ENCODE measurements around the gene CCN6.
"Not testable (repeated sequence)": the region's sequence is repeated elsewhere in the genome, so short reads cannot be mapped to it uniquely, and the experiment has no call there.

Gene CCN6

GRCh38 chr6:112054555-112055190 is 769 bp downstream of the CCN6 start:
- DNase-seq: no peak

GRCh38 chr6:112058243-112059032 is 4.5 kb downstream of the CCN6 start:
- no peak for DNase-seq

DNA sequence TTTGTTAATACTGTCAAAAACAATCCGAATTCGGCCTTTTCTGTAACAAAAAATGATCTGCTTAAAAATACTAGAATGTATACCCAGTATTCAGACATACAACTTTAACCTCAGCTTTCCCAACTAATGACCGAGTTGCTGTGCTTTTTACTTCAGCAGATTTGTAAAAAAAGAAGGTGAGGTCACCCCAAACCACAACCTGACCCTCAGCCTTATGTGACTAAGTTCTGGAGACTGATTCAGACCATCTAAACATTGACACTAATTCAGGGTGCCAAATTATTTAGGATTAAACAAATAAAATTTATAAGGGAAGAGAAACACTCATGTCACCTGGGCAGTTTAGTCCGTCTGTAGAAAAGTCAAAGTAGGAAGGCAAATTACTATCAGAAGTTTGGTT is 7.7 kb downstream of the CCN6 start:
- no peak for DNase-seq

GRCh38 chr6:112062966-112063365 is 9.1 kb downstream of the CCN6 start:
- no peak for DNase-seq

DNA sequence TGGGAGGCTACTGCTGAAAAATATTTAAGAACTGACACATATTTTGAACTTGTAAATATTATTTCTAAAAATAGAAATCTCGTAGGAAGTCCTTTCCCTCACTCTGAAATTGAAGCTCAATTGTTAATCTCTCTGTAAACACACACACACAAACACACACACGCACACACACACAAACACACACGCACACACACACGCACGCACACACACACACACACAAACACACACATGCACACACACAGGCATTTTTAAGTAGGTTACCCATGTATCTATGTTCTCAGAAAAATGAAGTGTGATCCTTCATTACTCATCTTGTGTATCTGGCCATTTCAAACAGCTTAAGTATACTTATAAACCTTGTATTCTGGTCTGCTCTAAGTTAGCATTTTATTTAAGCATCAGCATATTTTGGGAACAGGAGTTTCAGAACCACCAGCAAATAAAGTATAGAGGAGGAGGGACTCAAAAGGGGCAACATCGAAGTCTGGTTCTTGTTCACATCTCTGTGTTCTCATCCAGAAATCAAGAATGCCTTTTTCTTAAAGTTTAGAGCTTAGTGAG is 11.6 kb downstream of the CCN6 start:
- no peak for DNase-seq

GRCh38 chr6:112066606-112067005 is 12.7 kb downstream of the CCN6 start:
- DNase-seq: no peak

GRCh38 chr6:112081569-112081968 is 27.7 kb downstream of the CCN6 start:
- DNase-seq: no peak

GRCh38 chr6:112085286-112086065 is 31.6 kb downstream of the CCN6 start:
- DNase-seq: no peak

DNA sequence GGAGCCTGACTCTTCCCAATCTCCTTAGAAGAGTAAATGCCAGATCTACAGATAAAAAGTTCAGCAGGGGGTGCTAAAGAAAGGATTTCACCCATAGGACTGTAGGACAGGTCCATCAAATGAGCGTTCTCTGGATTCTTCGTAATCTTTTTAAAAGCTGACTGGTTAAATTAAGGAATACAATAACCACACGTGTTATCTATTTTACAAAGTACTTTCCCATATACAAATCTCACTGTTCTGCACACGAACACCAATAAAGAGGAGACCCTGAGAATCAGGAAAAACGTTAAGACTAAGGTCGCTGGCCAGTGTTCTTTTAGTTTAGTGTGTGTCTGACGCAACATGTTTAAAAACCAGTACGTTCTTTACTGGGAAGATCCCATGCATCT is 32.8 kb downstream of the CCN6 start:
- DNase-seq: peak; percentile 13

- DNase-seq: peak; percentile 31
These were observed 33.4 kb downstream of the CCN6 start, which contains the start of the genes FAM229B and TUBE1 for GRCh38 chr6:112087136-112087911. FAM229B (plus strand) TSS chr6:112087591; CDS start chr6:112099284, 11,693 bp downstream. TUBE1 (minus strand) TSS chr6:112087482; CDS start chr6:112087434, 48 bp downstream.

- no peak for DNase-seq
These were observed 34.0 kb downstream of the CCN6 start for GRCh38 chr6:112087916-112088315.

GRCh38 chr6:112096901-112097300 is 43.0 kb downstream of the CCN6 start:
- DNase-seq: no peak

- DNase-seq: no peak
These were observed 46.7 kb downstream of the CCN6 start for GRCh38 chr6:112100561-112100960.

GRCh38 chr6:112106026-112106425 is 52.1 kb downstream of the CCN6 start:
- not testable (repeated sequence) for DNase-seq

DNA sequence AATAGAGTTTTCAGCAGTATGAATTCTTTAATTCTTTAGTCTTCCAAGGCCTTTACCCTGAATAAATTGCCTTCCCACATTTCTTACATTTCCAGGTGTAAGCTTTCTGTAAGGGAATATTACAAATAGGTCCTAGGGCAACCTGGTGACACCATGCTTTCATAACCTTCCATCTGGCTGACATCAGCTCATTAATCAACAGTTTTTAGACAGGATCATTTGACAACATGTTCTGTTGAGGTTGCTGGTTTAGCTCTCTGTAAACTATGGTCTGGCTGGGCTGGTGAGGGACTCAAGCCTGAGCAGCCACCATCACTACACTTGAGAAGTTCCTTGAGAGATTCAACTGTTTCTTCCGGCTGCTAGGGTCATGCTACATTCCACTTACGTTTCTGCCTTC is 52.7 kb downstream of the CCN6 start:
- DNase-seq: no peak

DNA sequence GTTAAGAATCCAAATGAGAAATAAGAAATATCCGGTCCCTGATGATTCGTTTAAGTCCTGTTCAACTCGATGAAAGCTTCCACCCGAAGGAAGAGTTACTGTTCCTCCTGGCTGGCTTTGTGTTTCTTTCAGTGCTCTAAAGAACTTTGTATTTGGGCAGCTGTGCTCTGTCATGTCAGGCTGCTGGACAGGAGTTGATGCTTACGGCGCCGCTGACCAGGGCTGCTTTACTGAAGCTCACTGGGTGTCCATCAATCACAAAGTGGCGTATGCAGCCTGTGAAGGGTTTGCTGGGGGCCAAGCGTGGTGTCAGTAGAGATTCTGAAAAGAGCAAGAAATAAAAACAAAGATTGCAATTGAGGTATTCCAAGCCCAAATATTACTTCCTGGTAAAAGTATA is 55.4 kb downstream of the CCN6 start:
- no peak for DNase-seq

DNA sequence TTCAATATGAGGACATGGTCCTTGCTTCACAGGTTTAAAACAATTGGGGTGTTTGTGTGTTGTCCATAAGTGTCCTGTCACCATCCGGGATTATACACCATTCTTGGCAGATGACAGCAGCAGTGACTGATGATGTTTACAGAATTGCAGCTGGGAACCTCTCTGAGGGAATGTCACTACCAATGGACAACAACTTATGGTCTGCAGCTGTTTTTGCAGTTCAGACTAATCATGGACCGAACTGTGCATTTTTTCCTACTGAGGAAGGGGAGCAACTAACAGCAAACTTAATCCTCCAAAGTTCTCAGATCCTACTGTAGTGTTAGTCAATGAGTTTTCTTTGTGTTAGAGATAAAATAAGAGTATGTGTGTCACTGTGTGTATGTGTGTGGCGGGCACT is 59.5 kb downstream of the CCN6 start:
- no peak for DNase-seq

- DNase-seq: no peak
These were observed 60.0 kb downstream of the CCN6 start for GRCh38 chr6:112113918-112114317.

GRCh38 chr6:112114577-112115223 is 60.8 kb downstream of the CCN6 start:
- no peak for DNase-seq

DNA sequence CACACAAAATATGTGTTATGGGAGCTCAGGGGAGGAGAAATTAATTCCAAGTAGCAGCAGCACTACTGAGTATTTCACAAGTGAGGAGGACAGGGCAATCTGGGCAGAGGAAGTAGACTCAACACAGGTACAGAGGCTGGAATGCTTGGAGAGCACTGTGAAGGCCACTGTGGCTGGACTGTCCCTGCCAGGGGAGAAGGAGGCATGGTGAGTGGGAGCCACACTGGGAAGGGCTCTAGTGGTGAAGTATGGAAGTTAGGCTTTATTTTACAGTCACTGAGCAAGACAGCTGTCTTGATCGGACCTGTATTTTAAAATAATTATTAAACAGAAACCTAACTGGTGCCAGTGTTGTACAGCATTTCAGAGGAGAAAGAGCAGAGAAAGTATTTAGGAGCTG is 62.3 kb downstream of the CCN6 start:
- no peak for DNase-seq

GRCh38 chr6:112117554-112117953 is 63.6 kb downstream of the CCN6 start:
- DNase-seq: no peak

GRCh38 chr6:112118034-112118433 is 64.1 kb downstream of the CCN6 start:
- DNase-seq: no peak

All from 8988T (cell line).